DOHH2 (cell line): ENCODE measurements around the gene EVA1C.

Source experiments
- CTCF ChIP-seq: fragments of 200-600 bp; sonication (generic); IDR thresholded peaks from one replicate; pipeline ENCODE4 v1.5.1; 2014; ENCODE audit warnings: antibody characterized with exemption, mild to moderate bottlenecking, low read depth, low read length; ENCODE audit not compliant: poor library complexity, severe bottlenecking
- EZH2phosphoT487 ChIP-seq: fragments of 200-600 bp; sonication (generic); IDR thresholded peaks from 2 replicates; pipeline ENCODE4 v1.6.1; 2017; ENCODE audit warnings: borderline replicate concordance, mild to moderate bottlenecking, antibody characterized with exemption, low read length, moderate library complexity, mixed read lengths

GRCh38 chr21:32371913-32372314 lies 40.6 kb upstream of the EVA1C start:
- TF ChIP-seq CTCF (no peak), EZH2phosphoT487 (no peak)
